ENCODE data around the gene ZNF24.

GRCh38 chr18:35378574-35378896, 34.3 kb upstream of the ZNF24 start:
- no peak for TF ChIP-seq USF2 (IDR thresholded peaks at IDR 0.05; ENCODE audit: low read depth, low read length)
- no peak for TF ChIP-seq CTCF (conservative IDR thresholded peaks at IDR 0.05; ENCODE audit: low read depth, low read length)
- TF ChIP-seq RAD21 (IDR thresholded peaks at IDR 0.05; ENCODE audit: low read length), result no peak
- TF ChIP-seq SMC3 (IDR thresholded peaks at IDR 0.05; ENCODE audit: low read depth, low read length), result no peak
- no peak for TF ChIP-seq MXI1 (IDR thresholded peaks at IDR 0.05; ENCODE audit: borderline replicate concordance, low read depth, low read length)
- TF ChIP-seq NFE2L2 (IDR thresholded peaks at IDR 0.05; ENCODE audit: low read depth, low read length), result no peak
- TF ChIP-seq POLR2A (IDR thresholded peaks at IDR 0.05; ENCODE audit: low read depth, low read length), result no peak
- TF ChIP-seq CEBPB (IDR thresholded peaks at IDR 0.05; ENCODE audit: low read depth, low read length), result no peak
- no peak for TF ChIP-seq RFX5 (IDR thresholded peaks at IDR 0.05; ENCODE audit: low read depth, low read length)
